ENCODE data around the gene VAT1L.

GRCh38 chr16:77758508-77758907 lies 29.9 kb upstream of the VAT1L start:
- no peak for TF ChIP-seq CTCF (IDR thresholded peaks at IDR 0.05; ENCODE audit: low read length)
- TF ChIP-seq EZH2 (IDR thresholded peaks at IDR 0.05; ENCODE audit: borderline replicate concordance, low read length), result no peak

Measured in OCI-LY1 (cell line).